HepG2 (cell line): ENCODE data around the gene MAPK1. TPM values are rescaled to one million over a fixed set of nuclear protein-coding genes. Genes with fewer than 3 reads are reported as not detected.

Experiments
- ATAC-seq: fragments of 200-7000 bp; cut with Tn5 transposase; 3 replicates; pipeline ENCODE4 v1.9.1; 2020; ENCODE audit warnings: mild to moderate bottlenecking, moderate library complexity
- BruUV-seq: library from RNA; stranded (reverse); fragments of 400-500 nt; replicated peaks from 2 replicates; lab custom pipeline; 2021; lab: Mats Ljungman, UMichigan
- CTCF ChIA-PET: fragments of 300-600 bp; formaldehyde crosslinking; extraction: SDS; loops from one replicate; lab custom pipeline; 2021; ENCODE audit warnings: low total read pairs, inconsistent platforms, low intra/inter-chr PET ratio; lab: Yijun Ruan, JAX
- POLR2A ChIA-PET: fragments of 350-600 bp; sonication (Branson Sonifier 250); formaldehyde crosslinking; loops from one replicate; lab custom pipeline; 2020; ENCODE audit warnings: antibody characterized with exemption, inconsistent platforms; lab: Yijun Ruan, JAX
- DNase-seq: peaks from one replicate; pipeline ENCODE4 v3.0.0-alpha.2; 2015; ENCODE audit warnings: low spot score
- FAIRE-seq: peaks from 3 replicates; lab custom pipeline; 2011; peaks lifted over from hg19 to GRCh38; lab: Jason Lieb, UNC
- H2AFZ ChIP-seq: one replicate; pipeline ENCODE4 v1.6.1; 2011; ENCODE audit warnings: low read length, inconsistent platforms
- H3K27ac ChIP-seq: fragments of 300-600 bp; 3 replicates; pipeline ENCODE4 v1.8.0; 2011; ENCODE audit warnings: mixed run types, mild to moderate bottlenecking, mixed read lengths, low read length, inconsistent platforms; ENCODE audit not compliant: insufficient read depth; ENCODE audit errors: extremely low read length
- H3K27me3 ChIP-seq, 2 experiments: fragments of 200-600 bp in 1 of 2; 2 replicates in 1 of 2; 3 replicates in 1 of 2; pipeline versions ENCODE4 v1.6.0 to v1.8.0; 2011; ENCODE audit warnings: low read length in 2 of 2, mild to moderate bottlenecking in 2 of 2, moderate library complexity in 2 of 2, inconsistent platforms in 1 of 2; ENCODE audit not compliant: insufficient read depth in 2 of 2, control insufficient read depth in 1 of 2
- H3K36me3 ChIP-seq, 2 experiments: fragments of 200-600 bp in 1 of 2; replicated peaks in 1 of 2; 2 replicates in 1 of 2; 3 replicates in 1 of 2; pipeline versions ENCODE4 v1.5.1 to v1.8.0; 2011; ENCODE audit warnings: low read length in 2 of 2, inconsistent platforms in 1 of 2; ENCODE audit not compliant: insufficient read depth in 2 of 2, control insufficient read depth in 1 of 2
- H3K4me1 ChIP-seq: 2 replicates; pipeline ENCODE4 v1.5.1; 2012; ENCODE audit warnings: low read length, inconsistent platforms; ENCODE audit not compliant: insufficient read depth
- H3K4me2 ChIP-seq: 2 replicates; pipeline ENCODE4 v1.6.0; 2011; ENCODE audit warnings: low read depth, low read length, inconsistent platforms
- H3K4me3 ChIP-seq, 3 experiments: fragments of 200-600 bp in 1 of 3; sonication (generic), shearing (Covaris generic) in 1 of 3; replicated peaks in 1 of 3; 2 replicates each; pipeline ENCODE4 v1.5.1; 2011 to 2016; ENCODE audit warnings: low read length in 3 of 3, inconsistent platforms in 2 of 3, low read depth in 2 of 3, mild to moderate bottlenecking in 2 of 3, control low read depth in 1 of 3, mixed read lengths in 1 of 3; ENCODE audit not compliant: insufficient read depth in 1 of 3
- H3K79me2 ChIP-seq: one replicate; pipeline ENCODE4 v1.6.1; 2011; ENCODE audit warnings: low read length, inconsistent platforms; ENCODE audit not compliant: insufficient read depth
- H3K9ac ChIP-seq: 2 replicates; pipeline ENCODE4 v1.6.0; 2011; ENCODE audit warnings: mild to moderate bottlenecking, low read depth, low read length, inconsistent platforms; ENCODE audit not compliant: insufficient read depth
- H3K9me3 ChIP-seq: 2 replicates; pipeline ENCODE4 v1.5.1; 2012; ENCODE audit warnings: mild to moderate bottlenecking, low read length
- H4K20me1 ChIP-seq: 2 replicates; pipeline ENCODE4 v1.6.0; 2011; ENCODE audit warnings: inconsistent platforms, mild to moderate bottlenecking, low read length, moderate library complexity; ENCODE audit not compliant: insufficient read depth
- CEBPB ChIP-seq: IDR thresholded peaks from 2 replicates; pipeline ENCODE4 v1.6.1; 2011; ENCODE audit warnings: low read depth, low read length, improper control_type of control experiment, borderline replicate concordance
- CHD2 ChIP-seq: IDR thresholded peaks from 2 replicates; pipeline ENCODE4 v1.6.1; 2011; ENCODE audit warnings: low read depth, low read length, improper control_type of control experiment
- FOXP4 ChIP-seq: sonication (generic); formaldehyde crosslinking; IDR thresholded peaks from 2 replicates; pipeline ENCODE4 v1.4.0; 2020; ENCODE audit warnings: missing genetic modification reagents
- NFYC ChIP-seq: IDR thresholded peaks from 2 replicates; pipeline ENCODE4 v1.6.1; 2016; ENCODE audit warnings: missing genetic modification reagents, missing compliant biosample characterization
- U2AF1 ChIP-seq: fragments of 200-400 bp; formaldehyde crosslinking; optimal IDR thresholded peaks from 2 replicates; pipeline ENCODE3; 2017; ENCODE audit warnings: mild to moderate bottlenecking, low read depth, low read length
- ZC3H13 ChIP-seq: sonication (generic); formaldehyde crosslinking; IDR thresholded peaks from 2 replicates; pipeline ENCODE4 v1.8.1; 2023; ENCODE audit warnings: mild to moderate bottlenecking, missing genetic modification reagents, moderate library complexity
- ZNF160 ChIP-seq: sonication (generic); formaldehyde crosslinking; IDR thresholded peaks from 2 replicates; pipeline ENCODE4 v1.8.0; 2022; ENCODE audit warnings: mild to moderate bottlenecking, inconsistent platforms, missing genetic modification reagents
- WGBS: methylation state at CpG from one replicate; pipeline ENCODE4 v1.1.6; 2017; ENCODE audit warnings: low lambda C conversion rate; 5-methylcytosine and 5-hydroxymethylcytosine counted together
- in situ Hi-C: cut with HindIII; loops from 2 replicates; pipeline ENCODE4 v1.10.0; 2017; ENCODE audit warnings: low pct_unique_long_range_greater_than_20kb; ENCODE audit not compliant: extremely low pct_ligation_motif_present
- intact Hi-C: fragments of 100-400 bp; cut with micrococcal nuclease; formaldehyde crosslinking; loops from one replicate; pipeline ENCODE4 v1.10.0; 2022; ENCODE audit not compliant: unreplicated experiment
- polyA plus RNA-seq, 8 experiments: library from polyadenylated mRNA; depleted of rRNA in 3 of 8; stranded (reverse) in 7 of 8; unstranded in 1 of 8; fragments of >200 nt; fragmentation: Illumina TruSeq in 4 of 8; extraction: Trizol in 4 of 8; gene quantifications; 2 replicates each; pipeline versions ENCODE4 v1.2.1 to v1.2.3, GENCODE V29; 2011 to 2016; ENCODE audit warnings: low read depth in 4 of 8, missing spikeins in 1 of 8, mixed read lengths in 1 of 8; ENCODE audit not compliant: insufficient read depth in 1 of 8
- total RNA-seq, 5 experiments: library from RNA; depleted of rRNA; stranded (reverse); fragments of >200 nt; fragmentation: Illumina TruSeq; extraction: Trizol; gene quantifications; 2 replicates each; pipeline ENCODE4 v1.2.3, GENCODE V29; 2016; ENCODE audit warnings: low read depth in 1 of 5

MAPK1 gene
- total and polyA plus RNA-seq, 2 of the 13 experiments (the other 11 are each of a cell fraction or from before 2014, with no cell fraction given): 107 to 114 TPM

DNA sequence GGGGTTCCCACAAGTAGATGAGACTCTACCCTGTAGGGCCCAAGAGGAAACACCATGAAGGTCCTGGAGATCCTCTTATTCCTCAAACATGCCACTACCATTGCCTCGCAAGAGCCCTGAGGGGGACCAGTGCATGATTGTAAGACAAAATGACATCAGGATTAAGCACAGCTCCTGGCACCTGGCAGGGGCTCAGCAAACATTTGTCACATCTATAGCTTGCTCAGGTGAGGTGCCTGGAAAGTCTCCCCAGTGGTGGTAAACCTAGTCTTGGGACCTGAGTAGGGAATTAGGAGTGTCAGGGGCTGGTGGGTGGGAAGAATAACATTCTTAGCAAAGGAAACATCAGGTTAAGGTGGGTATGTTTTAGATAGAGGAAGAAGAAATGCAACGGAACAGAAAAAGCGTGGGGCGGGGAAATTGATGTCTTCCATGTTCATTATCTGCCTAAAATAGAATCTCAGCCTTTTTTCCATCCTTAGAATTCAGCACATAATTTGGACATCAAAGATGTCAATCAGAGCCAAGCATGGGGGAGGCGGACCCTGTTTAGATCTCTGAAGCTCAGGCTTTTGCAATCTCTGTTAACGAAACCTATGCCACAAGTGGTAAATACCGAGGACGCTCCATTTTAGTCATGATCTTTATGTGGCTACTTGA lies 132.8 kb downstream of the MAPK1 start:
- ATAC-seq (no peak), FAIRE-seq (no peak), DNase-seq (no peak)
- peak overlapping the region; percentile 98 for H3K4me2 ChIP-seq
- in situ Hi-C loops: no loop called here
- no peak overlapping the region for H3K27ac ChIP-seq
- no peaks in the 10 kb centered on the region for H3K9me3 ChIP-seq
- H3K4me1 ChIP-seq: peaks cover 21% of the 10 kb centered on the region
- intact Hi-C loops: no loop called here
- BruUV-seq: TSS peak; percentile 77
- H3K4me3 ChIP-seq: peak overlapping the region; percentile 51 to 74 (median 62)
- no peaks in the 10 kb centered on the region for H4K20me1 ChIP-seq
- H3K27me3 ChIP-seq: peaks cover 0 to 31% of the 10 kb centered on the region in 2 experiments; a peak in 3 of 5 replicates
- H3K36me3 ChIP-seq: no peaks in the 10 kb centered on the region
- H3K9ac ChIP-seq: peak overlapping the region; percentile 51; the same call in 1 of the 2 replicates
- WGBS: 3% methylated on average over 7 of the region's 8 CpGs
- POLR2A ChIA-PET: interaction anchor here (0.7 to 1.4 kb wide), 2 partner anchors 10 to 69 kb away, joined by 4 read pairs; partner anchors contain the start of gene PPIL2
- H3K79me2 ChIP-seq: no peaks in the 10 kb centered on the region
- peak overlapping the region; percentile 56 for H2AFZ ChIP-seq
- TF ChIP-seq U2AF1 (peak; percentile 5), CHD2 (no peak)
- CTCF ChIA-PET: no interaction called here

DNA sequence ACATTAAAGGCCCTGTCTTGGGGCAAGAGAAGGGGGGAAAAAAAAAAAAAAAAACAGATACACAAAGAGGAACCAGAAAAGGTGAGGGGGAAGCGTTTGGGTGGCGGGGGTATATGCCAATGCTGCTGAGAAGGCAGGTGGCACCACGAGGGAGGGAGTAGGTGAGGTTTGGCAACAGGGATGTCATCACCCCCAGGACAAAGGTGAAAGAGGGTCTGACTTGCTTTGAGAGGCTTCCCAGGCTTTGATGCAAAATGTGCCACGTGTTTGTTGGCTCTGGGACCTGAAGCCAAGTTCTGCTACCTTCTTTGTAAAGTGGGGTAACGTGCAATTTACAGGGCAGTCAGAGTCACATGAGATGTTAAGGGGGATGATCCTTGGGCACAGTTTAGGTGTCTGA lies 135.9 kb downstream of the MAPK1 start:
- Histone ChIP-seq H3K4me3 (no peak overlapping the region), H2AFZ (no peak overlapping the region), H3K27ac (no peak overlapping the region), H3K4me2 (no peak overlapping the region), H3K9ac (no peak overlapping the region), H3K9me3 (no peaks in the 10 kb centered on the region), H3K4me1 (peaks cover 21% of the 10 kb centered on the region), H3K27me3 (peaks cover 0 to 26% of the 10 kb centered on the region in 2 experiments; a peak in 2 of 5 replicates), H3K79me2 (no peaks in the 10 kb centered on the region), H4K20me1 (no peaks in the 10 kb centered on the region), H3K36me3 (no peaks in the 10 kb centered on the region)
- POLR2A ChIA-PET: no interaction called here
- ATAC-seq (no peak), DNase-seq (no peak), FAIRE-seq (no peak)
- BruUV-seq: no TSS peak
- in situ Hi-C loops (no loop called here), intact Hi-C loops (no loop called here)
- WGBS: 43% methylated on average over 5 of the region's 5 CpGs
- TF ChIP-seq ZNF160 (CRISPR knock-in tag) (no peak), CEBPB (peak; percentile 17; the same call in 1 of the 2 replicates), ZC3H13 (CRISPR knock-in tag) (no peak), FOXP4 (CRISPR knock-in tag) (no peak), NFYC (CRISPR knock-in tag) (no peak)
- CTCF ChIA-PET: no interaction called here
